ENCODE data around the gene PRDM16. TPM values are rescaled to one million over a fixed set of nuclear protein-coding genes. Genes with fewer than 3 reads are reported as not detected.

PRDM16 gene
- total RNA-seq, 1 experiment from 2014 or later, result 0.04 TPM

- peaks cover 100% of the 10 kb centered on the region for H3K27me3 ChIP-seq (ENCODE audit: low read length)
- no peaks in the 10 kb centered on the region for H3K36me3 ChIP-seq (ENCODE audit: low read depth, low read length)
- no peaks in the 10 kb centered on the region for H3F3A ChIP-seq (ENCODE audit: low read length, unreplicated experiment)
- POLR2A ChIA-PET (ENCODE audit: unreplicated experiment), result no interaction called here
- no TSS peak for BruUV-seq (replicated peaks)
- H4K20me1 ChIP-seq (ENCODE audit: low read length), result no peaks in the 10 kb centered on the region
- H3K9me2 ChIP-seq (replicated peaks; ENCODE audit: low read length), result no peaks in the 10 kb centered on the region
- no peak overlapping the region for H2AFZ ChIP-seq (ENCODE audit: low read length)
- ATAC-seq (peak; percentile 48), DNase-seq (peak; percentile 41)
- H3K79me2 ChIP-seq (ENCODE audit: low read length), result no peaks in the 10 kb centered on the region
- H3K4me2 ChIP-seq (ENCODE audit: low read length), result no peak overlapping the region
- no peaks in the 10 kb centered on the region for H3K9me3 ChIP-seq (ENCODE audit: low read length)
- intact Hi-C loops (cut with micrococcal nuclease), result no loop called here
- H3K9ac ChIP-seq (ENCODE audit: low read length), result no peak overlapping the region
- TF ChIP-seq CTCF (conservative IDR thresholded peaks at IDR 0.05; ENCODE audit: low read depth, low read length), result no peak
- no peak for TF ChIP-seq EZH2phosphoT487 (IDR thresholded peaks at IDR 0.05; ENCODE audit: borderline replicate concordance, low read length)
- no peak for TF ChIP-seq EZH2 (IDR thresholded peaks at IDR 0.05; ENCODE audit: low read length, unreplicated experiment)
- peaks cover 7% of the 10 kb centered on the region; the same call in 1 of the 2 replicates for H3K4me1 ChIP-seq (ENCODE audit: insufficient read depth, low read length)
- H3K4me3 ChIP-seq (ENCODE audit: low read length), result no peak overlapping the region
- CTCF ChIA-PET, result no interaction called here
- H3K27ac ChIP-seq (ENCODE audit: low read length), result no peak overlapping the region
These were observed 224.0 kb downstream of the PRDM16 start for GRCh38 chr1:3292868-3293562.

GRCh38 chr1:3293563-3294080, 224.6 kb downstream of the PRDM16 start:
- no peaks in the 10 kb centered on the region for H4K20me1 ChIP-seq (ENCODE audit: low read length)
- no peaks in the 10 kb centered on the region for H3K79me2 ChIP-seq (ENCODE audit: low read length)
- H3K36me3 ChIP-seq (ENCODE audit: low read depth, low read length), result no peaks in the 10 kb centered on the region
- no peaks in the 10 kb centered on the region for H3F3A ChIP-seq (ENCODE audit: low read length, unreplicated experiment)
- H3K9me2 ChIP-seq (replicated peaks; ENCODE audit: low read length), result no peaks in the 10 kb centered on the region
- POLR2A ChIA-PET (ENCODE audit: unreplicated experiment), result no interaction called here
- H2AFZ ChIP-seq (ENCODE audit: low read length), result no peak overlapping the region
- no peak for TF ChIP-seq CTCF (conservative IDR thresholded peaks at IDR 0.05; ENCODE audit: low read depth, low read length)
- H3K9me3 ChIP-seq (ENCODE audit: low read length), result no peaks in the 10 kb centered on the region
- intact Hi-C loops (cut with micrococcal nuclease), result no loop called here
- peaks cover 7% of the 10 kb centered on the region; the same call in 1 of the 2 replicates for H3K4me1 ChIP-seq (ENCODE audit: insufficient read depth, low read length)
- CTCF ChIA-PET, result interaction anchor here (0.7 kb wide), 1 partner anchor 97 kb away, joined by 3 read pairs; no protein-coding TSS in a partner anchor
- no peak overlapping the region for H3K9ac ChIP-seq (ENCODE audit: low read length)
- no peak for ATAC-seq
- no peak for DNase-seq
- H3K4me2 ChIP-seq (ENCODE audit: low read length), result no peak overlapping the region
- H3K27me3 ChIP-seq (ENCODE audit: low read length), result peaks cover 100% of the 10 kb centered on the region
- BruUV-seq (replicated peaks), result no TSS peak
- H3K27ac ChIP-seq (ENCODE audit: low read length), result no peak overlapping the region
- H3K4me3 ChIP-seq (ENCODE audit: low read length), result no peak overlapping the region

- intact Hi-C loops (cut with micrococcal nuclease), result no loop called here
- no peak overlapping the region for H3K27ac ChIP-seq (ENCODE audit: low read length)
- BruUV-seq (replicated peaks), result no TSS peak
- ChIA-PET CTCF (interaction anchor here (0.7 kb wide), 1 partner anchor 96 kb away, joined by 3 read pairs; no protein-coding TSS in a partner anchor), POLR2A (ENCODE audit: unreplicated experiment) (no interaction called here)
- H2AFZ ChIP-seq (ENCODE audit: low read length), result no peak overlapping the region
- H4K20me1 ChIP-seq (ENCODE audit: low read length), result no peaks in the 10 kb centered on the region
- no peaks in the 10 kb centered on the region for H3F3A ChIP-seq (ENCODE audit: low read length, unreplicated experiment)
- H3K9me2 ChIP-seq (replicated peaks; ENCODE audit: low read length), result no peaks in the 10 kb centered on the region
- TF ChIP-seq EZH2 (IDR thresholded peaks at IDR 0.05; ENCODE audit: low read length, unreplicated experiment) (no peak), CTCF (conservative IDR thresholded peaks at IDR 0.05; ENCODE audit: low read depth, low read length) (no peak), EZH2phosphoT487 (IDR thresholded peaks at IDR 0.05; ENCODE audit: borderline replicate concordance, low read length) (no peak)
- no peak overlapping the region for H3K4me2 ChIP-seq (ENCODE audit: low read length)
- ATAC-seq (no peak), DNase-seq (no peak)
- no peaks in the 10 kb centered on the region for H3K36me3 ChIP-seq (ENCODE audit: low read depth, low read length)
- peaks cover 97% of the 10 kb centered on the region for H3K27me3 ChIP-seq (ENCODE audit: low read length)
- H3K9ac ChIP-seq (ENCODE audit: low read length), result no peak overlapping the region
- no peaks in the 10 kb centered on the region for H3K9me3 ChIP-seq (ENCODE audit: low read length)
- H3K79me2 ChIP-seq (ENCODE audit: low read length), result no peaks in the 10 kb centered on the region
- no peak overlapping the region for H3K4me3 ChIP-seq (ENCODE audit: low read length)
- peaks cover 7% of the 10 kb centered on the region; the same call in 1 of the 2 replicates for H3K4me1 ChIP-seq (ENCODE audit: insufficient read depth, low read length)
These were observed 225.4 kb downstream of the PRDM16 start for GRCh38 chr1:3294450-3294849.
